ENCODE measurements around the gene PRMT2. TPM values are rescaled to one million over a fixed set of nuclear protein-coding genes. Genes with fewer than 3 reads are reported as not detected.
A peak's percentile ranks its signal among the peaks of the same experiment; 100 is the strongest.

Gene PRMT2
- total RNA-seq, 1 experiment from 2014 or later, result 86.4 TPM

DNA sequence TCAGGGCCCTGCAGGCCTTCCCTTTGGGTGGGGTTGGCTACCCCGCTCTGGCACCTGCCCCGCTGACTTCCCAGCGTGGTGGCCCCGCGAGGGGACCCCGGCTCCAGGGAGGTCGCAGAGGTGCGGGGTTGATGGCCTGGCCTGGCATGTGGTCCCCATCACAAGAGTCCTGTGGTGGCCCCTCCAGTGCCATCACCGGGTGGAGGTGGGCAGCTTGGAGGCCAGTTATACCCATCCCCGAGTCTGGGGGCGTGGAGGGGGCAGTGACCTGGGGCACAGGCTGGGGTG lies 26.8 kb downstream of the PRMT2 start:
- Histone ChIP-seq H3K9me3 (ENCODE audit: low read depth, low read length, poor library complexity, severe bottlenecking) (no peaks in the 10 kb centered on the region), H3K4me1 (ENCODE audit: insufficient read depth, low read length, poor library complexity, severe bottlenecking) (no peaks in the 10 kb centered on the region), H3K36me3 (ENCODE audit: insufficient read depth, low read length, poor library complexity, severe bottlenecking) (peaks cover 4% of the 10 kb centered on the region), H3K27ac (ENCODE audit: low read depth, low read length, poor library complexity, severe bottlenecking) (peak overlapping the region; percentile 24), H3K27me3 (replicated peaks; ENCODE audit: insufficient read depth, low read depth, low read length, poor library complexity) (no peaks in the 10 kb centered on the region), H3K4me3 (ENCODE audit: low read depth, low read length, poor library complexity, severe bottlenecking) (peak overlapping the region; percentile 50)
- TF ChIP-seq, protein P1, sequence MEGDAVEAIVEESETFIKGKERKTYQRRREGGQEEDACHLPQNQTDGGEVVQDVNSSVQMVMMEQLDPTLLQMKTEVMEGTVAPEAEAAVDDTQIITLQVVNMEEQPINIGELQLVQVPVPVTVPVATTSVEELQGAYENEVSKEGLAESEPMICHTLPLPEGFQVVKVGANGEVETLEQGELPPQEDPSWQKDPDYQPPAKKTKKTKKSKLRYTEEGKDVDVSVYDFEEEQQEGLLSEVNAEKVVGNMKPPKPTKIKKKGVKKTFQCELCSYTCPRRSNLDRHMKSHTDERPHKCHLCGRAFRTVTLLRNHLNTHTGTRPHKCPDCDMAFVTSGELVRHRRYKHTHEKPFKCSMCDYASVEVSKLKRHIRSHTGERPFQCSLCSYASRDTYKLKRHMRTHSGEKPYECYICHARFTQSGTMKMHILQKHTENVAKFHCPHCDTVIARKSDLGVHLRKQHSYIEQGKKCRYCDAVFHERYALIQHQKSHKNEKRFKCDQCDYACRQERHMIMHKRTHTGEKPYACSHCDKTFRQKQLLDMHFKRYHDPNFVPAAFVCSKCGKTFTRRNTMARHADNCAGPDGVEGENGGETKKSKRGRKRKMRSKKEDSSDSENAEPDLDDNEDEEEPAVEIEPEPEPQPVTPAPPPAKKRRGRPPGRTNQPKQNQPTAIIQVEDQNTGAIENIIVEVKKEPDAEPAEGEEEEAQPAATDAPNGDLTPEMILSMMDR (conservative IDR thresholded peaks at IDR 0.05; ENCODE audit: low read depth, low read length), result no peak
- TF ChIP-seq EZH2 (IDR thresholded peaks at IDR 0.05; ENCODE audit: borderline replicate concordance, low read depth, low read length, poor library complexity, severe bottlenecking), result no peak
- intact Hi-C loops (cut with micrococcal nuclease; ENCODE audit: unreplicated experiment), result no loop called here
- ChIA-PET CTCF (interaction anchor here (0.9 kb wide), 1 partner anchor 16 kb away, joined by 3 read pairs; no protein-coding TSS in a partner anchor), POLR2A (ENCODE audit: low non-redundant PET) (no interaction called here)
- DNase-seq (ENCODE audit: low spot score), result no peak
- no TSS peak for BruUV-seq (replicated peaks)

DNA sequence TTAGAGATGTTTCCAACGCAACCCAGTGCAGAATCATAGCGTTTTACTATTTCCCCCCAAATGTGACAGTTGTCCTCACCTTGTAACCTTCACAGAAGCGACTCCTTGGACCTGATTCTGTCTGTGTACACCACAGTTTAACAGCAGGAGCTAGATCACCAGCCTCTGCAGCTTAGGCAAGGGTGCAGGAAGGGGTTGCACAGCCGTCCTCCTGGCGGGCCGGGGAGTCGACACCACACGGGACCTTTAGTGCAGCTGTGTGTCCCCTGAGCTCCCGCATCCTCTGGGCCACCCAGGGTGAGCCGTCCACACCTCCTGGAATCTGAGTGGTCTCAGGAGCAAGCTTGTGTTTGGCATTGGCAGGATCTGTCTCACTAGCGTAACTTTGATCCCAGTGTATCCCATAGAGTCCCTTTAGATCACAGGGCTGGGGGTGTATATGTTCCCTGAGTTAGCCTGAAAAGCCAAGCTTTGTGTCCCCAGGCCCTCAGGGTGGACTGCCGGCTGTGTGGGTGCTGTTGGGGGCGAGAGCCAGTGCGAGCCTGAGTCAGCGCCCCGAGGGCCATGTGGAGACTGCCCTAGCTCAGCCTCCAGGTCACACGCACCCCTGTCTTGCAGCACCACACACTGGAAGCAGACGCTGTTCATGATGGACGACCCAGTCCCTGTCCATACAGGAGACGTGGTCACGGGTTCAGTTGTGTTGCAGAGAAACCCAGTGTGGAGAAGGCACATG lies 27.5 kb downstream of the PRMT2 start:
- CTCF ChIA-PET, result no interaction called here
- no TSS peak for BruUV-seq (replicated peaks)
- H3K27ac ChIP-seq (ENCODE audit: low read depth, low read length, poor library complexity, severe bottlenecking), result no peak overlapping the region
- H3K27me3 ChIP-seq (replicated peaks; ENCODE audit: insufficient read depth, low read depth, low read length, poor library complexity), result no peaks in the 10 kb centered on the region
- POLR2A ChIA-PET (ENCODE audit: low non-redundant PET), result no interaction called here
- H3K4me1 ChIP-seq (ENCODE audit: insufficient read depth, low read length, poor library complexity, severe bottlenecking), result no peaks in the 10 kb centered on the region
- peaks cover 4% of the 10 kb centered on the region for H3K36me3 ChIP-seq (ENCODE audit: insufficient read depth, low read length, poor library complexity, severe bottlenecking)
- TF ChIP-seq, protein P1 (conservative IDR thresholded peaks at IDR 0.05; ENCODE audit: low read depth, low read length), result no peak
- no peak for TF ChIP-seq EZH2 (IDR thresholded peaks at IDR 0.05; ENCODE audit: borderline replicate concordance, low read depth, low read length, poor library complexity, severe bottlenecking)
- intact Hi-C loops (cut with micrococcal nuclease; ENCODE audit: unreplicated experiment), result no loop called here
- no peaks in the 10 kb centered on the region for H3K9me3 ChIP-seq (ENCODE audit: low read depth, low read length, poor library complexity, severe bottlenecking)
- H3K4me3 ChIP-seq (ENCODE audit: low read depth, low read length, poor library complexity, severe bottlenecking), result peak overlapping the region; percentile 50
- DNase-seq (ENCODE audit: low spot score), result no peak

DNA sequence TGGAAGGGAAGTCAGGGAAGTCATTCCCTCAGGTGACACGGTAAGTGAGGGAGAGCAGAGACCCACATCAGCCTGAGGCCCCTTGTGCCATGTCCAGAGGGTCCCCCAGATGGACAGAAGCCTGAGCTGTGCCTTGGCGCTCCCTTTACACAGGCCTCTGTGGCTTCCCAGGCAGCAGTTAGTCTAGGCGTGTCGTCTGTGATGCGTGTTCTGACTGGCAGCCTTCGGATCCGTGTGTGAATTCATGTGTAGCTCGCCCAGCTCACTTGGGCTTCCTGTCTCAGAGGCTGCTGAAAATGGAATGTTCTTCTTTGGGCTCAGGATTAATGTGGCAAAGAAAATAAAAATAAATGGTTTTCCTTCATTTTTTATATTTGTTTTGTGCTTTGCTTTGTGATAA lies 28.3 kb downstream of the PRMT2 start:
- peaks cover 4% of the 10 kb centered on the region for H3K36me3 ChIP-seq (ENCODE audit: insufficient read depth, low read length, poor library complexity, severe bottlenecking)
- ChIA-PET POLR2A (ENCODE audit: low non-redundant PET) (interaction anchor here (0.5 kb wide), 1 partner anchor 28 kb away, joined by 11 read pairs; the partner anchor contains the start of gene PRMT2), CTCF (no interaction called here)
- H3K9me3 ChIP-seq (ENCODE audit: low read depth, low read length, poor library complexity, severe bottlenecking), result no peaks in the 10 kb centered on the region
- BruUV-seq (replicated peaks), result no TSS peak
- TF ChIP-seq, protein P1 (conservative IDR thresholded peaks at IDR 0.05; ENCODE audit: low read depth, low read length), result no peak
- TF ChIP-seq EZH2 (IDR thresholded peaks at IDR 0.05; ENCODE audit: borderline replicate concordance, low read depth, low read length, poor library complexity, severe bottlenecking), result no peak
- no peak for DNase-seq (ENCODE audit: low spot score)
- H3K4me3 ChIP-seq (ENCODE audit: low read depth, low read length, poor library complexity, severe bottlenecking), result no peak overlapping the region
- H3K4me1 ChIP-seq (ENCODE audit: insufficient read depth, low read length, poor library complexity, severe bottlenecking), result peaks cover 4% of the 10 kb centered on the region
- no peaks in the 10 kb centered on the region for H3K27me3 ChIP-seq (replicated peaks; ENCODE audit: insufficient read depth, low read depth, low read length, poor library complexity)
- no peak overlapping the region for H3K27ac ChIP-seq (ENCODE audit: low read depth, low read length, poor library complexity, severe bottlenecking)
- intact Hi-C loops (cut with micrococcal nuclease; ENCODE audit: unreplicated experiment), result no loop called here
